ENCODE data around the gene OPRPN.

OPRPN gene

DNA sequence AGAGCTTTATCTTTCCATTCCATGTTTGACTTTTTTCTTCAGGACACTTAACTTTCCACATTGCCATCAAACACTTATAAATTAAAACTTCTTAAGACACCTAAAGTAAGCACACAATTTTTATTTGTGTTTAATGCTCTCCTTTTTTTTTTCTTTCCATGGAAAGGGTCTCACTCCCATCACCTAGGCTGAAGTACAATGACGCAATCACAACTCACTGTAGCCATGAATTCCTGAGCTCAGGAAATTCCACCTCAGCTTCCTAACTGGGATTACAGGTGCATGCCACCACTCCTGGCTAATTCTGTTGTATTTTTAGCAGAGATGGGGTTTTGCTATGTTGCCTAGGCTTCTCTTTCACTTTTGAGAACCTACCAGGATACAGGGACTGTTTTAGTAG, 29.9 kb upstream of the OPRPN start:
- H3K4me3 ChIP-seq (ENCODE audit: control insufficient read depth, low read depth, low read length): no peak overlapping the region
- TF ChIP-seq, protein P1, sequence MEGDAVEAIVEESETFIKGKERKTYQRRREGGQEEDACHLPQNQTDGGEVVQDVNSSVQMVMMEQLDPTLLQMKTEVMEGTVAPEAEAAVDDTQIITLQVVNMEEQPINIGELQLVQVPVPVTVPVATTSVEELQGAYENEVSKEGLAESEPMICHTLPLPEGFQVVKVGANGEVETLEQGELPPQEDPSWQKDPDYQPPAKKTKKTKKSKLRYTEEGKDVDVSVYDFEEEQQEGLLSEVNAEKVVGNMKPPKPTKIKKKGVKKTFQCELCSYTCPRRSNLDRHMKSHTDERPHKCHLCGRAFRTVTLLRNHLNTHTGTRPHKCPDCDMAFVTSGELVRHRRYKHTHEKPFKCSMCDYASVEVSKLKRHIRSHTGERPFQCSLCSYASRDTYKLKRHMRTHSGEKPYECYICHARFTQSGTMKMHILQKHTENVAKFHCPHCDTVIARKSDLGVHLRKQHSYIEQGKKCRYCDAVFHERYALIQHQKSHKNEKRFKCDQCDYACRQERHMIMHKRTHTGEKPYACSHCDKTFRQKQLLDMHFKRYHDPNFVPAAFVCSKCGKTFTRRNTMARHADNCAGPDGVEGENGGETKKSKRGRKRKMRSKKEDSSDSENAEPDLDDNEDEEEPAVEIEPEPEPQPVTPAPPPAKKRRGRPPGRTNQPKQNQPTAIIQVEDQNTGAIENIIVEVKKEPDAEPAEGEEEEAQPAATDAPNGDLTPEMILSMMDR (IDR thresholded peaks at IDR 0.05; ENCODE audit: control insufficient read depth, insufficient read depth, low read depth, low read length, missing control alignments): no peak
- no peak for DNase-seq (ENCODE audit: low read depth)

DNA sequence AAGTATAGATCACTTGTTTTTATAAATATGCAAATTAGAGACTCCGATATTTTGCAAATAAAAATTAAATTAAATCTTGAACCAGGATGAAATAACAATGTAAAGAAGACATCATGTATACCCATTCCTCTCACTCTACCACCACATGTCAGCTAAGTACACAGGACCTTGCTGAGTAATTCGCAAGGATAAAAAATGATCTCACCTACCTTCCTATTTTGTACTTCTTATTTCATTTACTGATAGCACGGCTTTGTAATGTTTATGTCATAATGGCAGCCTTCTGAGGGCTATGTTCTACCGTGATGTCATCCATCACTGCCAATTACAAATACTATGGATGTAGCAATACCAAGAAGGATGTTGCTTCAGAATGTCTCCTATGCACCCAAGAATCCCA, 25.8 kb upstream of the OPRPN start:
- H3K4me3 ChIP-seq (ENCODE audit: control insufficient read depth, low read depth, low read length): no peak overlapping the region
- TF ChIP-seq, protein P1 (IDR thresholded peaks at IDR 0.05; ENCODE audit: control insufficient read depth, insufficient read depth, low read depth, low read length, missing control alignments): no peak
- no peak for DNase-seq (ENCODE audit: low read depth)

DNA sequence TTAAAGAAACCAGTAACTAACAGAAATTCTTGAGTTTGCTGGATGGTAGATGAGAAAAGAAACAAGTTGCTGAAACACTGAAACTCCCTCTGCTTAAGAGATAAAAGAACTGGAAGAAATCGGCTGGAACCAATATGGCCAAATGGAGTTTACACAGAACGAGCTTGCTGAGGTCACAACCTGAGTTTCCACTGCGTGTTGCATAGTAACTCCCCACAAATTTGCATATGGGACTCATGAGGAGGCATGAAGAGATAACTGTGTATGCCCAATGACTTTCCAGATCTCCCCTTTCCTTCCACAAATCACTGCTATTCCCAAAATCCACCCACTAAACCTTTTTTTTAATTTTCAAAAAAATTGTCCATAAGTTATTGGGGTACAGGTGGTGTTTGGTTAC, 25.0 kb upstream of the OPRPN start:
- H3K4me3 ChIP-seq (ENCODE audit: control insufficient read depth, low read depth, low read length): no peak overlapping the region
- no peak for DNase-seq (ENCODE audit: low read depth)
- TF ChIP-seq, protein P1 (IDR thresholded peaks at IDR 0.05; ENCODE audit: control insufficient read depth, insufficient read depth, low read depth, low read length, missing control alignments): no peak

DNA sequence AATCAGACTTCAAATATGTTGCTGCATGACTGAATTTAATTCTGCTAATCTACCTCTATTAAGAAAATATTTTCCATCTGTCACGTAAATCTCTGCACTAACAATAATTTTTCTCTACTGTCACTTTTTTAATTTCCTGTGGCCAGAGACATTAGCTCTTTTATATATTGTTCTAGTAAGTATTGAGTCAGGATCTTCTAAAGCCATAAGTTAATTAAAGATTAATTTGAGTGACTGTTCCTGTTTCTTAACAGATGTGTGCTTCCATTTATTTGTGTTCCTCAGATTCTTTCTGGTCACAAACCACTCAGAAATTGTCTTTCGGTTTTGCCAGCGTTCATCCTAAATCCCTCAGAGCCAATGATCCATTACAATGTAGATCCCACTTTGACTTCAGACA, 17.2 kb upstream of the OPRPN start:
- H3K4me3 ChIP-seq (ENCODE audit: control insufficient read depth, low read depth, low read length): no peak overlapping the region
- DNase-seq (ENCODE audit: low read depth): no peak
- TF ChIP-seq, protein P1 (IDR thresholded peaks at IDR 0.05; ENCODE audit: control insufficient read depth, insufficient read depth, low read depth, low read length, missing control alignments): no peak

DNA sequence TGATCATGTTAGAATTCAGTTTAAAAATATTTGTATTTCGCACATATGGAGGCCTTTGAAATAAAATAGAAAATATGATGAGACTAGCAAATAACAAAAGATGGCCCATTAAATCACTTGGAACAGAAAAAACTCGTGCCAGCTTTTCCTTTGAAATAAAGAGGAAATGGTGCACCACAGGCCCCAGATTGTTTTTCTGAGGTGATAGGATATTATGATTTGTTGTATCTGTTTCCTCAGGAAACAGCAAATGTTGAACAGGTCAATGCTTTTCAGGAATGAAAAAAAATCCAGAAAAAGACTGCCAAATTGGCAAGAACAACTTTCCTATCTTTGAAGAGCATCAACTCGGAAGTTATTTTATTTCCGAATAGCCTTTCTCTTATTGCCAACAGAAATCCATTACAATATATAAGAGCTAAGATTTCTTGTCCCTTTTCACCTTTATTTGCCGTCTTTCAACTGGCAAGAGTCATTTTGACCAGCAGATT, 15.0 kb upstream of the OPRPN start, which contains the start of gene SMR3B:
SMR3B (plus strand) TSS at position 441 of the 491 bp plus-strand sequence. CDS start 1,380 bp downstream, outside the sequence.
- TF ChIP-seq, protein P1 (IDR thresholded peaks at IDR 0.05; ENCODE audit: control insufficient read depth, insufficient read depth, low read depth, low read length, missing control alignments): no peak
- H3K4me3 ChIP-seq (ENCODE audit: control insufficient read depth, low read depth, low read length): no peak within 1 kb of the TSS
- no peak for DNase-seq (ENCODE audit: low read depth)

DNA sequence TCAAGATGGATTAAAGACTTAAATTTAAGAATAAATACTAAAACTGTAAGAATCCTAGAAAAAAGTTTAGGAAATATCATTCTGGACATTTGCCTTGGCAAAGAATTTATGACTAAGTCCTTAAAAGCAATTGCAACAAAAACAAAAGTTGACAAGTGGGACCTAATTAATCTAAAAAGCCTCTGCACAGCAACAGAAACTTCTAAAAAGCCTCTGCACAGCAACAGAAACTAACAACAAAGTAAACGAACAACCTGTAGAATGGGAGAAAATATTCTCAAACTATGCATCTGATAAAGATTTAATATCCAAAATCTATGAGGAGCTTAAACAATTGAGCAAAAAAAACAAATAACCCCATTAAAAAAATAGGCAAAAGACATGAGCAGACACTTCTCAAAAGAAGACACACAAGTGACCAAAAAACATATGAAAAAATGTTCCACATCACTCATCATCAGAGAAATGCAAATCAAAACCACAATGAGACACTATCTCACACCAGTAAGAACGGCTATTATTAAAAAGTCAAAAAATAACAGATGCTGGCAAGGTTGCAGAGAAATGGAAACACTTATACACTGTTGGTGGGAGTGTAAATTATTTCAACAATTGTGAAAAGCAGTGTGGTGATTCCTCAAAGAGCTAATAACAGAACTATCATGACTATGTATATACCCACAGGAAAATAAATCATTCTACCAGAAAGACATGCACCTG, 5.5 kb upstream of the OPRPN start:
- TF ChIP-seq, protein P1 (IDR thresholded peaks at IDR 0.05; ENCODE audit: control insufficient read depth, insufficient read depth, low read depth, low read length, missing control alignments): no peak
- no peak for DNase-seq (ENCODE audit: low read depth)
- H3K4me3 ChIP-seq (ENCODE audit: control insufficient read depth, low read depth, low read length): no peak overlapping the region

Data from AG09309 (cell line).